Esophagus muscularis mucosa (tissue), 4 donors: ENCODE data around the gene GOLGA1.

ENCODE experiments used
- EP300 ChIP-seq: sonication (generic); formaldehyde crosslinking; IDR thresholded peaks from one replicate; pipeline ENCODE4 v1.6.1; 2017; ENCODE audit warnings: antibody characterized with exemption
- POLR2A ChIP-seq: fragments of 450-650 bp; IDR thresholded peaks from one replicate; pipeline ENCODE4 v1.6.1; 2017; ENCODE audit warnings: antibody characterized with exemption, moderate library complexity, mild to moderate bottlenecking, low read depth
- POLR2AphosphoS5 ChIP-seq, 2 donors: sonication (generic); formaldehyde crosslinking; IDR thresholded peaks; one replicate each; pipeline ENCODE4 v1.6.1; 2017; ENCODE audit warnings: antibody characterized with exemption in 2 of 2
- TF ChIP-seq, protein P1 (sequence below), 3 experiments: fragments of 200-600 bp in 2 of 3; fragments of 450-650 bp in 1 of 3; sonication (generic) in 2 of 3; IDR thresholded peaks; one replicate each; pipeline ENCODE4 v1.5.1; 2017 to 2019; ENCODE audit warnings: antibody characterized with exemption in 3 of 3, mild to moderate bottlenecking in 2 of 3, moderate library complexity in 1 of 3

DNA sequence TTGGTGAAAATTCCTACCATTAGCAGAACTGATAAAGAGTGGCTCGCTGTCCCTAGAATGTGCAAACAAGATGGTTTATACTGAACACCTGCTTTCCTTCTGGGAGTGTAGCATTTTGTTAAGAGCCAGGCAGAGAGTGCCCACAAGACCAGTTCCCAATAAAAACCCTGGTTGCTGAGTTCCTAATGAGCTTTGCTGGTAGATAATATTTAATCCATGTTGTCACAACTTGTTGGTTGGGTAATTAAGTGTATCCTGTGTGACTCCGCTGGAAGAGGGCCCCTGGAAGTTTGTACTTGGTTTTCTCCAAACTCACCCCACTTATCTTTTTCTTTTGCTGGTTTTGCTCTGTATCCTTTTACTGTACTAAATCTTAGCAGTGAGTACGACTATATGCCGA, 39.5 kb upstream of the GOLGA1 start:
- TF ChIP-seq, protein P1, sequence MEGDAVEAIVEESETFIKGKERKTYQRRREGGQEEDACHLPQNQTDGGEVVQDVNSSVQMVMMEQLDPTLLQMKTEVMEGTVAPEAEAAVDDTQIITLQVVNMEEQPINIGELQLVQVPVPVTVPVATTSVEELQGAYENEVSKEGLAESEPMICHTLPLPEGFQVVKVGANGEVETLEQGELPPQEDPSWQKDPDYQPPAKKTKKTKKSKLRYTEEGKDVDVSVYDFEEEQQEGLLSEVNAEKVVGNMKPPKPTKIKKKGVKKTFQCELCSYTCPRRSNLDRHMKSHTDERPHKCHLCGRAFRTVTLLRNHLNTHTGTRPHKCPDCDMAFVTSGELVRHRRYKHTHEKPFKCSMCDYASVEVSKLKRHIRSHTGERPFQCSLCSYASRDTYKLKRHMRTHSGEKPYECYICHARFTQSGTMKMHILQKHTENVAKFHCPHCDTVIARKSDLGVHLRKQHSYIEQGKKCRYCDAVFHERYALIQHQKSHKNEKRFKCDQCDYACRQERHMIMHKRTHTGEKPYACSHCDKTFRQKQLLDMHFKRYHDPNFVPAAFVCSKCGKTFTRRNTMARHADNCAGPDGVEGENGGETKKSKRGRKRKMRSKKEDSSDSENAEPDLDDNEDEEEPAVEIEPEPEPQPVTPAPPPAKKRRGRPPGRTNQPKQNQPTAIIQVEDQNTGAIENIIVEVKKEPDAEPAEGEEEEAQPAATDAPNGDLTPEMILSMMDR (IDR thresholded peaks at IDR 0.05) = no peak
- TF ChIP-seq EP300 = no peak
- no peak for TF ChIP-seq POLR2A
- no peak for TF ChIP-seq POLR2AphosphoS5 (IDR thresholded peaks at IDR 0.05)
